Suprapubic skin (tissue), 4 donors: ENCODE measurements around the gene GK. TPM values are rescaled to one million over a fixed set of nuclear protein-coding genes. Genes with fewer than 3 reads are reported as not detected.

Experiments
- DNase-seq, 2 donors: peaks; one replicate each; pipeline ENCODE4 v3.0.0-alpha.2; 2019; ENCODE audit warnings: low spot score in 2 of 2
- H3K27ac ChIP-seq: fragments of 200-600 bp; sonication (generic); one replicate; pipeline ENCODE4 v1.5.1; 2019
- H3K27me3 ChIP-seq: fragments of 200-600 bp; sonication (generic); one replicate; pipeline ENCODE4 v1.5.1; 2019
- H3K36me3 ChIP-seq: fragments of 200-600 bp; sonication (generic); one replicate; pipeline ENCODE4 v1.5.1; 2019
- H3K4me1 ChIP-seq: fragments of 200-600 bp; sonication (generic); one replicate; pipeline ENCODE4 v1.5.1; 2019
- H3K4me3 ChIP-seq: fragments of 200-600 bp; sonication (generic); one replicate; pipeline ENCODE4 v1.5.1; 2019; ENCODE audit warnings: mild to moderate bottlenecking
- H3K9me3 ChIP-seq: fragments of 200-600 bp; sonication (generic); one replicate; pipeline ENCODE4 v1.5.1; 2019
- CTCF ChIP-seq, 2 donors: fragments of 200-600 bp in 1 of 2; fragments of 450-650 bp in 1 of 2; sonication (generic) in 1 of 2; IDR thresholded peaks; one replicate each; pipeline ENCODE4 v1.5.1; 2016 to 2019; ENCODE audit warnings: antibody characterized with exemption in 2 of 2, mild to moderate bottlenecking in 1 of 2, moderate library complexity in 1 of 2
- EP300 ChIP-seq: sonication (generic); formaldehyde crosslinking; IDR thresholded peaks from one replicate; pipeline ENCODE4 v1.6.1; 2017; ENCODE audit warnings: antibody characterized with exemption
- POLR2A ChIP-seq, 2 donors: fragments of 450-650 bp; IDR thresholded peaks; one replicate each; pipeline ENCODE4 v1.6.1; 2017; ENCODE audit warnings: antibody characterized with exemption in 2 of 2, mild to moderate bottlenecking in 2 of 2, moderate library complexity in 2 of 2
- POLR2AphosphoS5 ChIP-seq, 3 donors: sonication (generic); formaldehyde crosslinking; IDR thresholded peaks; one replicate each; pipeline ENCODE4 v1.6.1; 2017; ENCODE audit warnings: antibody characterized with exemption in 3 of 3
- WGBS: methylation state at CpG from one replicate; pipeline ENCODE4 v1.1.5; 2018; 5-methylcytosine and 5-hydroxymethylcytosine counted together
- total RNA-seq, 4 donors: library from RNA; depleted of rRNA; stranded (reverse); fragments of >200 nt; gene quantifications; one replicate each; pipeline ENCODE4 v1.1.0, GENCODE V29; 2016

The GK gene
- total RNA-seq, 4 donors from 2014 or later = 6.2 to 10.1 (median 8.8) TPM

- DNase-seq = no peak
- no peaks in the 10 kb centered on the region for H3K27me3 ChIP-seq
- TF ChIP-seq POLR2AphosphoS5 (IDR thresholded peaks at IDR 0.05) = no peak
- TF ChIP-seq CTCF (IDR thresholded peaks at IDR 0.05) = no peak
- no peak for TF ChIP-seq EP300
- no peak for TF ChIP-seq POLR2A (IDR thresholded peaks at IDR 0.05)
- H3K27ac ChIP-seq = no peak overlapping the region
- no peaks in the 10 kb centered on the region for H3K36me3 ChIP-seq
- H3K4me3 ChIP-seq = no peak overlapping the region
- 78% methylated on average over 2 of the region's 2 CpGs for WGBS
- H3K4me1 ChIP-seq = no peaks in the 10 kb centered on the region
- no peaks in the 10 kb centered on the region for H3K9me3 ChIP-seq
Observed at GRCh38 chrX:30673884-30674598, 20.8 kb downstream of the GK start.

- WGBS = 83% methylated on average over 3 of the region's 3 CpGs
- Histone ChIP-seq H3K27me3 (no peaks in the 10 kb centered on the region), H3K36me3 (no peaks in the 10 kb centered on the region), H3K27ac (no peak overlapping the region), H3K4me3 (no peak overlapping the region), H3K9me3 (no peaks in the 10 kb centered on the region), H3K4me1 (no peaks in the 10 kb centered on the region)
- TF ChIP-seq EP300 (no peak), CTCF (IDR thresholded peaks at IDR 0.05) (no peak), POLR2A (IDR thresholded peaks at IDR 0.05) (no peak), POLR2AphosphoS5 (IDR thresholded peaks at IDR 0.05) (no peak)
- no peak for DNase-seq
Observed at GRCh38 chrX:30674799-30675198, 21.6 kb downstream of the GK start.

GRCh38 chrX:30679369-30679768 lies 26.1 kb downstream of the GK start:
- no peaks in the 10 kb centered on the region for H3K36me3 ChIP-seq
- H3K9me3 ChIP-seq = no peaks in the 10 kb centered on the region
- no peak for DNase-seq
- no peak overlapping the region for H3K27ac ChIP-seq
- TF ChIP-seq POLR2AphosphoS5 (IDR thresholded peaks at IDR 0.05) = no peak
- TF ChIP-seq POLR2A (IDR thresholded peaks at IDR 0.05) = no peak
- TF ChIP-seq EP300 = no peak
- no peak for TF ChIP-seq CTCF (IDR thresholded peaks at IDR 0.05)
- no peaks in the 10 kb centered on the region for H3K27me3 ChIP-seq
- H3K4me3 ChIP-seq = no peak overlapping the region
- no peaks in the 10 kb centered on the region for H3K4me1 ChIP-seq
- 86% methylated on average over 6 of the region's 6 CpGs for WGBS

- H3K36me3 ChIP-seq = no peaks in the 10 kb centered on the region
- no peak for TF ChIP-seq POLR2A (IDR thresholded peaks at IDR 0.05)
- TF ChIP-seq CTCF (IDR thresholded peaks at IDR 0.05) = no peak
- no peak for TF ChIP-seq EP300
- TF ChIP-seq POLR2AphosphoS5 (IDR thresholded peaks at IDR 0.05) = no peak
- no peaks in the 10 kb centered on the region for H3K9me3 ChIP-seq
- no peak overlapping the region for H3K27ac ChIP-seq
- no peaks in the 10 kb centered on the region for H3K4me1 ChIP-seq
- 95% methylated on average over 1 of the region's 1 CpG for WGBS
- H3K4me3 ChIP-seq = no peak overlapping the region
- H3K27me3 ChIP-seq = no peaks in the 10 kb centered on the region
- no peak for DNase-seq
Observed at GRCh38 chrX:30680618-30681017, 27.4 kb downstream of the GK start.

GRCh38 chrX:30688641-30689040 lies 35.4 kb downstream of the GK start:
- WGBS = 52% methylated on average over 2 of the region's 2 CpGs

More at GRCh38 chrX:30688641-30689040, 35.4 kb downstream of the GK start:
- Histone ChIP-seq H3K4me3 (no peak overlapping the region), H3K27ac (no peak overlapping the region), H3K4me1 (no peaks in the 10 kb centered on the region), H3K36me3 (no peaks in the 10 kb centered on the region), H3K9me3 (no peaks in the 10 kb centered on the region), H3K27me3 (no peaks in the 10 kb centered on the region)
- TF ChIP-seq CTCF (IDR thresholded peaks at IDR 0.05) (no peak), EP300 (no peak), POLR2A (IDR thresholded peaks at IDR 0.05) (no peak), POLR2AphosphoS5 (IDR thresholded peaks at IDR 0.05) (no peak)
- DNase-seq = no peak
